ENCODE measurements around the gene VWA3A.
A peak's percentile ranks its signal among the peaks of the same experiment; 100 is the strongest.

The VWA3A gene

DNA sequence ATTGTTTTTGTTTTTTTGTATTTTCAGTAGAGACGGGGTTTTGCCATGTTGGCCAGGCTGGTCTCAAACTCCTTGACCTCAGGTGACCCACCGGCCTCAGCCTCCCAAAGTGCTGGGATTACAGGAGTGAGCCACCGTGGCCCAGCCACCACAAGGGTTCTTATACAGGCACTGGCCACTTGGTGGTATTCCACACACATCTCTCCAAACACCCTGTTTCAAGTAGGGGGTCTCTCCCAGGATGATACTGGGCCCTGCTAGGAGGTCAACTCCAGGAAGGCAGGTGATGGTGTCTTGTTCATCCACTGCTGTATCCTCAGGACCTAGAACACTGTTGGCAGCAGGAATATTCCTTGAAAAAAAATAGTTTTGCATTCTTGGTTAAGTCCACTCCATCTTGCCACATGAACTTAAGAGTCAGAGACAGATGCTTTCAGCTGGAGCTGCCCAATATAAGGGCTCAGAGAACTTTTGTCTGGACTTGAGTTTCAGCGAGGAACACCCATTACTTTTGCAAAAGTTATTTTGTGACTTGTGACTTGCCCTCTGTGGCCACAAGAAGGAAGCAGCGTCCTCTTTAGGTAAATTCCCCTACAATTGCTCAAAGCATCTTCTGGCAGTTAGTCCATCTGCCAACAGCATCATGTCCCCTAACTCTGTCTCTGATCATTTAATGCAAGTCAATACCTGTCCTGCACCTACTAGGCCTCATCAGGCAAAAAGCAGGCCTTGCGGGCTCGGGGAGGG lies 106.4 kb downstream of the VWA3A start:
- TF ChIP-seq, protein P1, sequence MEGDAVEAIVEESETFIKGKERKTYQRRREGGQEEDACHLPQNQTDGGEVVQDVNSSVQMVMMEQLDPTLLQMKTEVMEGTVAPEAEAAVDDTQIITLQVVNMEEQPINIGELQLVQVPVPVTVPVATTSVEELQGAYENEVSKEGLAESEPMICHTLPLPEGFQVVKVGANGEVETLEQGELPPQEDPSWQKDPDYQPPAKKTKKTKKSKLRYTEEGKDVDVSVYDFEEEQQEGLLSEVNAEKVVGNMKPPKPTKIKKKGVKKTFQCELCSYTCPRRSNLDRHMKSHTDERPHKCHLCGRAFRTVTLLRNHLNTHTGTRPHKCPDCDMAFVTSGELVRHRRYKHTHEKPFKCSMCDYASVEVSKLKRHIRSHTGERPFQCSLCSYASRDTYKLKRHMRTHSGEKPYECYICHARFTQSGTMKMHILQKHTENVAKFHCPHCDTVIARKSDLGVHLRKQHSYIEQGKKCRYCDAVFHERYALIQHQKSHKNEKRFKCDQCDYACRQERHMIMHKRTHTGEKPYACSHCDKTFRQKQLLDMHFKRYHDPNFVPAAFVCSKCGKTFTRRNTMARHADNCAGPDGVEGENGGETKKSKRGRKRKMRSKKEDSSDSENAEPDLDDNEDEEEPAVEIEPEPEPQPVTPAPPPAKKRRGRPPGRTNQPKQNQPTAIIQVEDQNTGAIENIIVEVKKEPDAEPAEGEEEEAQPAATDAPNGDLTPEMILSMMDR (conservative IDR thresholded peaks at IDR 0.05): no peak
- no peak overlapping the region for H3K27ac ChIP-seq

DNA sequence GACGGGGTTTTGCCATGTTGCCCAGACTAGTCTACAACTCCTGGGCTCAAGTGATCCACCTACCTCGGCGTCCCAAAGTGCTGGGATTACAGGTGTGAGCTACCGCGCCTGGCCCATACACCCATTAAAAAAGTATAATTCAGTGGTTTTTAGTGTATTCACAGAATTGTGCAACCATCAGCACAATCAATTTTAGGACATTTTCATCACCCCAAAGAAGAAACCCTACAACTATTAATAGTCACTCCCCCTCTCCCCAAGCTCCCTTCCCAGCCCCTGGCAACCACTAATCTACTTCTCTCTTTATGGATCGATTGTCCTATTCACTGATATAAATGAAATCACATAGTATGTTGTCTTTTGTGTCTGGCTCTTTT lies 109.9 kb downstream of the VWA3A start:
- TF ChIP-seq, protein P1 (conservative IDR thresholded peaks at IDR 0.05): no peak
- TF ChIP-seq ZFX (IDR thresholded peaks at IDR 0.05): no peak
- no peak overlapping the region for H3K27ac ChIP-seq

DNA sequence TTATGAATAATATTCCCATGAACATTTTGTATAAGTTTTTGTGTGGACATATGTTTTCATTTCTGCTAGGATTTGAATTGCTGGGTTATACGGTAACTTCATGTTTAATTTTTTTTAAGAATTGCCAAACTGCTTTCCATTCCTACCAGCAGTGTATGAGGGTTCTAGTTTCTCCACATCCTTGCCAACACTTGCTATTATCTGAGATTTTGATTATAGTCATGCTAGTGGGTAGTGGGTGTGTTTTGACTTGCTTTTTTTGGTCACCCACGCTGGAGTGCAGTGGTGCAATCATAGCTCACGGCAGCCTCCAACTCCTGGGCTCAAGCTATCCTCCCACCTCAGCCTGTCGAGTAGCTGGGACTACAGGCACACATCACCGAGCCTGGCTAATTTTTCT lies 110.8 kb downstream of the VWA3A start:
- H3K27ac ChIP-seq: no peak overlapping the region

DNA sequence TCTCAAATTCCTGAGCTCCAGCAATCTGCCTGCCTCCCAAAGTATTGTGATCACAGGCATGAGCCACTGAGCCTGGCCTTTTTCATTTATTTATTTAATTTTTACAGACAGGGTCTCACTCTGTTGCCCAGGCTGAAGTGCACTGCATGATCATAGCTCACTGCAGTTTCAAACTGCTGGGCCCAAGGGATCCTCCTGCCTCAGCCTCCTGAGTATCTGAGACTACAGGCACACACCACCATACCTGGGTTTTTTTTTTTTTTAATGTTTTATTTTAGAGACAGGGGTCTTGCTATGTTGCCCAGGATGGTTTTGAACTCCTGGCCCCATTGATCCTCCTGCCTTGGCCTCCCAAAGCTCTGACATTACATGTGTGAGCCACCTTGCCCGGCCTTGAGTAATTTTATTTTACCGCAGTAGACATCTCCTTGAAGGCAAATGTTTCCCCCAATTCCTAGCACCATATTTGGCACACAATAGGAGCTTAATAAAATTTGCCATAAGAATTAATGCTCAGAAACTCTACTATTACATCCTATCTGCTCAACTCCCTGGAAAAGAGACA lies 111.8 kb downstream of the VWA3A start:
- TF ChIP-seq, protein P1 (conservative IDR thresholded peaks at IDR 0.05): no peak
- TF ChIP-seq ZFX (IDR thresholded peaks at IDR 0.05): no peak
- H3K27ac ChIP-seq: no peak overlapping the region

More for the DNA sequence above, 110.8 kb downstream of the VWA3A start:
- TF ChIP-seq, protein P1 (conservative IDR thresholded peaks at IDR 0.05): no peak
- TF ChIP-seq ZFX (IDR thresholded peaks at IDR 0.05): no peak

DNA sequence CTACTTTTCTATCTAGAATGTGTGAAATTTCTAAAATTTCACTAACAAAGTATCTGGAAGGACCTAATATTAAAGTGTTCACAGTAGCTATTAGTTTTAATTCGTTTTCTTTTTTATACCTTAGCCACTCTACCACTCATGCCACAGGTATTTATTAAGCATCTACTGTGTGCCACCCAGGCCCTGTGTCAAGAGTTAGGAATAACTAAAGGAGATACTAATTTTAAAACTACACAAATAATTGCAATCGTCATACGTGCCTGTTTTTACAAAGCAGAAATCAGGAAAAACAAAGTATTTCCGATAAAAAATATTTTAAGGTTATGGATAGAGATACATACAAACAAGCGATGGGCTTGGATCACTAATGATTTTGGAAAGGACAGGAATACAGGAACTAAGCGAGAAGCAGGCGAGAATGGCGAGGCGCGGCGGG lies 113.3 kb downstream of the VWA3A start:
- H3K27ac ChIP-seq: peak overlapping the region; percentile 94
- TF ChIP-seq, protein P1 (conservative IDR thresholded peaks at IDR 0.05): no peak
- no peak for TF ChIP-seq ZFX (IDR thresholded peaks at IDR 0.05)

DNA sequence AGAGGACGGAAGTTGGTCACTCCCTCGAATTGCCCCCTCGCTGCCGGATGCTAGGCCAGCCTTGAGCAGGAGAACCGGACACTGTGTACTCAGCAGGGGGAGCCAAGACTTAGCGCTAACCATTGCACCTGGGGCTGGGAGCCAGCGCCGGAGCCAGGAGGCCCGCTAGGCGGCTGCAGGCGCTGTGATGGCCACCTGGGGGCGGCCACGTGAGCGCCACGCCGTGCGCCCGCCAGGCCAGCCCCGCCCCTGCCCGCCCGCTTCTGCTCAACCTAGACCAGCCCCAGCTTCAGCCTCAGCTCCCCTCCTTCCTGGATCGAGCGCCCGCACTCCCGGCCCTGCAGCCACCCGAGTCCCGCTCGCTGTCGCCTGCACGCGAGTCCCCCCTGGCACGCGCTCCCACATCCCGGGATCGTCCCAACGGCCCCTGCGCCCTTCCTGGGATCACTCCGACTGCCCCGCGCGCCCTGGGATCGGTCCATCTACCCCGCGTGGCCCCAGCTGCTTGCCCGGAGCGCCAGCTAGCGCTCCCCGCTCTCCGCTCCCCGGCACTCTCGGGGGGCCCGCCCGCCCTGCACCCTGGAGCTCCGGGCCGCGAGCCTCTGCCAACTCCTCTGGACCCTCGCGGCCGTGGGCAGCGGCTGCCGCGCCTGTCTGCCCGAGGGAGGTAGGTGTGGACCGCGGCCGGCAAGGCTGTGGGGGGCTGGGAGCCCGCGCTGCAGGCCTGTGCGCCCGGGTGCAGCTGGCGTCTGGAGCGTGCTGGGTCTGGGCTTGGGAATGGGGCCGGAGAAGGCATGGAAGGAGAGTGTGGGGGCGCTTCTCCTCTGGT lies 113.9 kb downstream of the VWA3A start, which contains the start of gene EEF2K:
Gene EEF2K, plus strand, starts transcription at position 266 of the 829 bp plus-strand sequence. CDS start 19,452 bp downstream, outside the sequence.
- peak; percentile 81; the same call in 1 of the 2 replicates for TF ChIP-seq ZFX (IDR thresholded peaks at IDR 0.05)
- TF ChIP-seq, protein P1 (conservative IDR thresholded peaks at IDR 0.05): peak; percentile 89
- peak within 1 kb of the TSS; percentile 94 for H3K27ac ChIP-seq
